OCI-LY3 (cell line): ENCODE measurements around the gene COPZ2.
"Not testable (repeated sequence)": the region's sequence is repeated elsewhere in the genome, so short reads cannot be mapped to it uniquely, and the experiment has no call there.

Source experiments
- EZH2phosphoT487 ChIP-seq: fragments of 200-600 bp; shearing (Covaris generic); IDR thresholded peaks from 2 replicates; pipeline ENCODE4 v1.6.1; 2018; ENCODE audit warnings: antibody characterized with exemption, mixed run types, low read depth
- TF ChIP-seq, protein P1 (sequence below): fragments of 200-600, 300-600 bp; sonication (generic); IDR thresholded peaks from 2 replicates; pipeline ENCODE4 v1.5.1; 2014; ENCODE audit warnings: antibody characterized with exemption, low read length, low read depth

- TF ChIP-seq, protein P1, sequence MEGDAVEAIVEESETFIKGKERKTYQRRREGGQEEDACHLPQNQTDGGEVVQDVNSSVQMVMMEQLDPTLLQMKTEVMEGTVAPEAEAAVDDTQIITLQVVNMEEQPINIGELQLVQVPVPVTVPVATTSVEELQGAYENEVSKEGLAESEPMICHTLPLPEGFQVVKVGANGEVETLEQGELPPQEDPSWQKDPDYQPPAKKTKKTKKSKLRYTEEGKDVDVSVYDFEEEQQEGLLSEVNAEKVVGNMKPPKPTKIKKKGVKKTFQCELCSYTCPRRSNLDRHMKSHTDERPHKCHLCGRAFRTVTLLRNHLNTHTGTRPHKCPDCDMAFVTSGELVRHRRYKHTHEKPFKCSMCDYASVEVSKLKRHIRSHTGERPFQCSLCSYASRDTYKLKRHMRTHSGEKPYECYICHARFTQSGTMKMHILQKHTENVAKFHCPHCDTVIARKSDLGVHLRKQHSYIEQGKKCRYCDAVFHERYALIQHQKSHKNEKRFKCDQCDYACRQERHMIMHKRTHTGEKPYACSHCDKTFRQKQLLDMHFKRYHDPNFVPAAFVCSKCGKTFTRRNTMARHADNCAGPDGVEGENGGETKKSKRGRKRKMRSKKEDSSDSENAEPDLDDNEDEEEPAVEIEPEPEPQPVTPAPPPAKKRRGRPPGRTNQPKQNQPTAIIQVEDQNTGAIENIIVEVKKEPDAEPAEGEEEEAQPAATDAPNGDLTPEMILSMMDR, result not testable (repeated sequence)
- not testable (repeated sequence) for TF ChIP-seq EZH2phosphoT487
Measured at GRCh38 chr17:48001657-48002056, 35.9 kb downstream of the COPZ2 start.
